Choroid plexus epithelial cell (primary cell): Measurements from ENCODE around the gene MAP2K5.

Experiments
- DNase-seq: peaks from one replicate; pipeline ENCODE4 v3.0.0-alpha.2; 2010; ENCODE audit warnings: low read depth
- H3K4me3 ChIP-seq: 2 replicates; pipeline ENCODE4 v1.5.1; 2011; ENCODE audit warnings: low read depth, mild to moderate bottlenecking, control low read depth, low read length, moderate library complexity
- TF ChIP-seq, protein P1 (sequence below): conservative IDR thresholded peaks from 2 replicates; pipeline ENCODE4 v1.5.1; 2011; ENCODE audit warnings: low read depth, mild to moderate bottlenecking, control low read depth, inconsistent platforms, low read length, moderate library complexity

The MAP2K5 gene

GRCh38 chr15:67521783-67522568, 20.5 kb upstream of the MAP2K5 start:
- peak overlapping the region; percentile 88 for H3K4me3 ChIP-seq
- TF ChIP-seq, protein P1, sequence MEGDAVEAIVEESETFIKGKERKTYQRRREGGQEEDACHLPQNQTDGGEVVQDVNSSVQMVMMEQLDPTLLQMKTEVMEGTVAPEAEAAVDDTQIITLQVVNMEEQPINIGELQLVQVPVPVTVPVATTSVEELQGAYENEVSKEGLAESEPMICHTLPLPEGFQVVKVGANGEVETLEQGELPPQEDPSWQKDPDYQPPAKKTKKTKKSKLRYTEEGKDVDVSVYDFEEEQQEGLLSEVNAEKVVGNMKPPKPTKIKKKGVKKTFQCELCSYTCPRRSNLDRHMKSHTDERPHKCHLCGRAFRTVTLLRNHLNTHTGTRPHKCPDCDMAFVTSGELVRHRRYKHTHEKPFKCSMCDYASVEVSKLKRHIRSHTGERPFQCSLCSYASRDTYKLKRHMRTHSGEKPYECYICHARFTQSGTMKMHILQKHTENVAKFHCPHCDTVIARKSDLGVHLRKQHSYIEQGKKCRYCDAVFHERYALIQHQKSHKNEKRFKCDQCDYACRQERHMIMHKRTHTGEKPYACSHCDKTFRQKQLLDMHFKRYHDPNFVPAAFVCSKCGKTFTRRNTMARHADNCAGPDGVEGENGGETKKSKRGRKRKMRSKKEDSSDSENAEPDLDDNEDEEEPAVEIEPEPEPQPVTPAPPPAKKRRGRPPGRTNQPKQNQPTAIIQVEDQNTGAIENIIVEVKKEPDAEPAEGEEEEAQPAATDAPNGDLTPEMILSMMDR = no peak
- peak; percentile 43 for DNase-seq

GRCh38 chr15:67523330-67523729, 19.2 kb upstream of the MAP2K5 start:
- TF ChIP-seq, protein P1 = no peak
- DNase-seq = no peak
- no peak overlapping the region for H3K4me3 ChIP-seq

GRCh38 chr15:67524235-67524634, 18.3 kb upstream of the MAP2K5 start:
- no peak overlapping the region for H3K4me3 ChIP-seq
- no peak for DNase-seq
- TF ChIP-seq, protein P1 = no peak

DNA sequence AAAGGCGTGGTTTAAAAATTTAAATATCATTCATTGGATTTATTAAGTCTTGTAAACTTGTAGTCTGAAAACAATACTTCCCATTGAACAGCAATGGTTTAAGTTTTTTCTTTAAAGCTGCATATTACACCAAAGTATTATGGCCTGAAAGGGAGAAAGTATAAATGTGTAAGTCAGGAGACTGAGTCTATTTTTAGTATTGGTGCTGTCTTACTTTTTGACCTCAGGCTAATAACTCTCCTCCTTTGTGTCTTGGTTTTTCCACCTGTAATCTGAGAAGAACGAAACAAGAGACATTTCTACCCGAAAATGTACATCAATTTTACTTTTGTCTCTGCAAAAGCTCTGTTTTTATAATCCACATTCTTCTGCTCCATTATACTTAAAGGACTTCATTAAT, 14.0 kb upstream of the MAP2K5 start:
- DNase-seq = no peak
- TF ChIP-seq, protein P1 = no peak
- H3K4me3 ChIP-seq = no peak overlapping the region

DNA sequence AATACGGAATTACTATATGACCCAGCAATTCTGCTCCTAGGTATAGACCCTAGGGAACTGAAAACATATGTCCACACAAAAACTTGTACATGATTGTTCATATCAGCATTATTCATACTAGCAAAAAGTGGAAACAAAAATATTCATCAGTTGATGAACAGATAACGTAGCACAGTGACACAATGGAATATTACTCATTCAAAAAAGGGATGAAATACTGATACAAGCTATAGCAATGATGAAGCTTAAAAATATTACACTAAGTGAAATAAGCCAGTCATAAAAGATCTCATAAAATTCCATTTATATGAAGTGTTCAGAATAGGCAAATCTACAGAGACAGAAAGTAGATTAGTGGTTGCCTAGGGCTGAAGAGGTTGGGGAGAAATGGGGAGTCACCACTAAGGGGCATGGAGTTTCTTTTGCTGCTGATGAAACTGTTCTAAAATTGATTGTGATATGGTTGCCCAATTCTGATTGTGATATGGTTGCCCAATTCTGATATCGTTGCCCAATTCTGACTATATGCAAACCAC, 11.1 kb upstream of the MAP2K5 start:
- no peak overlapping the region for H3K4me3 ChIP-seq
- peak; percentile 18 for DNase-seq
- TF ChIP-seq, protein P1 = no peak

GRCh38 chr15:67533873-67534272, 8.6 kb upstream of the MAP2K5 start:
- no peak for DNase-seq
- TF ChIP-seq, protein P1 = no peak
- H3K4me3 ChIP-seq = no peak overlapping the region

DNA sequence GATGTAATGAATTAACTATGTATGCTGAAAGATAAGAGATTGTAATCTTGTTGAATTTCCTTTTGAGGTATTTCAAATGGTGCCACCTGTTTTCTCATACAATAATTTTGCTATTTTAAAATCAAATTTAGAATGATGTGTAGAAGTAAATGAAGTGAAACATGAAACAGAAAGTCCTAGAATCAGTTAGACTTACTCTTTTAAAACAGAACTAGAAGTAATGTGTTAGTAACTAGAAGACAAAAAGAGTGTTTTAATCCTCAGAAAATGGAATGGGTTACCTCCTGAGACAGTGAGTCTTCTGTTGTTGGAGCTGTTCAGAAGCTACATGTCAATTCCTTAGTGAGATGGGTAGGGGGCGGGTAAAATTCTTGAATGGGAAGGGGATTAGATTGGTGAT, 8.1 kb upstream of the MAP2K5 start:
- DNase-seq = no peak
- no peak overlapping the region for H3K4me3 ChIP-seq
- TF ChIP-seq, protein P1 = no peak
